K562 (cell line): ENCODE measurements around the gene SLC7A4. TPM values are rescaled to one million over a fixed set of nuclear protein-coding genes. Genes with fewer than 3 reads are reported as not detected.

Experiments
- ATAC-seq: fragments of 200-7000 bp; cut with Tn5 transposase; 3 replicates; pipeline ENCODE4 v1.9.1; 2020; ENCODE audit warnings: moderate library complexity
- BruUV-seq: library from RNA; stranded (reverse); fragments of 400-500 nt; replicated peaks from 2 replicates; lab custom pipeline; 2021; lab: Mats Ljungman, UMichigan
- CTCF ChIA-PET: fragments of 300-600 bp; formaldehyde crosslinking; extraction: SDS; loops from one replicate; lab custom pipeline; 2021; ENCODE audit warnings: low intra/inter-chr PET ratio; lab: Yijun Ruan, JAX
- POLR2A ChIA-PET: fragments of 300-600, 350-650 bp; sonication (Branson Sonifier 250); formaldehyde crosslinking; extraction: SDS; loops from one replicate; lab custom pipeline; 2021; ENCODE audit warnings: antibody characterized with exemption, inconsistent platforms; lab: Yijun Ruan, JAX
- DNase-seq, 4 experiments: peaks; one replicate each; pipeline versions ENCODE4 v3.0.0 to v3.0.0-alpha.2; 2011 to 2018; ENCODE audit warnings: low spot score in 3 of 4, mixed read lengths in 3 of 4; ENCODE audit errors: extremely low read depth in 1 of 4
- FAIRE-seq: peaks from 2 replicates; lab custom pipeline; 2011; peaks lifted over from hg19 to GRCh38; lab: Jason Lieb, UNC
- H2AFZ ChIP-seq: 2 replicates; pipeline ENCODE4 v1.6.0; 2011; ENCODE audit warnings: low read depth, low read length, control low read depth, inconsistent platforms
- H3K27ac ChIP-seq: fragments of 200-600 bp; 3 replicates; pipeline ENCODE4 v1.8.0; 2011; ENCODE audit warnings: low read depth, mild to moderate bottlenecking, control low read depth, inconsistent platforms, low read length, moderate library complexity, mixed read lengths; ENCODE audit errors: extremely low read depth
- H3K27me3 ChIP-seq, 2 experiments: fragments of 300-600 bp in 1 of 2; 2 replicates in 1 of 2; 3 replicates in 1 of 2; pipeline versions ENCODE4 v1.6.0 to v1.8.0; 2011; ENCODE audit warnings: inconsistent platforms in 2 of 2, low read length in 2 of 2, mild to moderate bottlenecking in 1 of 2, mixed read lengths in 1 of 2, moderate library complexity in 1 of 2; ENCODE audit not compliant: control insufficient read depth in 2 of 2, insufficient read depth in 2 of 2
- H3K36me3 ChIP-seq: fragments of 300-600 bp; 3 replicates; pipeline ENCODE4 v1.8.0; 2011; ENCODE audit warnings: mild to moderate bottlenecking, low read length, inconsistent platforms; ENCODE audit not compliant: control insufficient read depth, insufficient read depth
- H3K4me1 ChIP-seq, 2 experiments: fragments of 200-600 bp in 1 of 2; replicated peaks in 1 of 2; 2 replicates in 1 of 2; 3 replicates in 1 of 2; pipeline versions ENCODE4 v1.5.1 to v1.8.0; 2011; ENCODE audit warnings: inconsistent platforms in 2 of 2, low read length in 2 of 2, mild to moderate bottlenecking in 1 of 2, mixed read lengths in 1 of 2, moderate library complexity in 1 of 2; ENCODE audit not compliant: control insufficient read depth in 2 of 2, insufficient read depth in 2 of 2
- H3K4me2 ChIP-seq: 2 replicates; pipeline ENCODE4 v1.6.1; 2011; ENCODE audit warnings: low read length, control low read depth, inconsistent platforms, mixed read lengths; ENCODE audit not compliant: insufficient read depth
- H3K4me3 ChIP-seq: fragments of 200-600 bp; sonication (generic), shearing (Covaris generic); 2 replicates; pipeline ENCODE4 v1.5.1; 2016; ENCODE audit warnings: control low read depth, inconsistent platforms
- H3K79me2 ChIP-seq: fragments of 200-600 bp; 3 replicates; pipeline ENCODE4 v1.8.0; 2011; ENCODE audit warnings: low read length, inconsistent platforms; ENCODE audit not compliant: control insufficient read depth, insufficient read depth
- H3K9ac ChIP-seq, 2 experiments: 2 replicates each; pipeline versions ENCODE4 v1.6.0 to v1.6.1; 2011; ENCODE audit warnings: low read depth in 2 of 2, low read length in 2 of 2, control low read depth in 1 of 2, inconsistent platforms in 1 of 2, mild to moderate bottlenecking in 1 of 2, mixed read lengths in 1 of 2; ENCODE audit not compliant: insufficient read depth in 1 of 2
- H3K9me1 ChIP-seq: one replicate; pipeline ENCODE4 v1.6.0; 2011; ENCODE audit warnings: inconsistent platforms, mild to moderate bottlenecking, low read length, moderate library complexity; ENCODE audit not compliant: control insufficient read depth, insufficient read depth
- H3K9me3 ChIP-seq: replicated peaks from 2 replicates; pipeline ENCODE4 v1.5.1; 2011; ENCODE audit warnings: low read depth, low read length, inconsistent platforms; ENCODE audit not compliant: control insufficient read depth, insufficient read depth
- H4K20me1 ChIP-seq: replicated peaks from 2 replicates; pipeline ENCODE4 v1.6.1; 2011; ENCODE audit warnings: low read length, inconsistent platforms, mixed read lengths; ENCODE audit not compliant: control insufficient read depth, insufficient read depth
- CSDE1 ChIP-seq, 2 experiments: fragments of 450-650 bp; IDR thresholded peaks; 2 replicates each; pipeline ENCODE4 v1.6.1; 2016; ENCODE audit warnings: mild to moderate bottlenecking in 1 of 2
- FOXK2 ChIP-seq, 2 experiments: fragments of 450-650 bp; IDR thresholded peaks in 1 of 2; conservative IDR thresholded peaks in 1 of 2; 2 replicates each; pipeline ENCODE4 v1.6.1; 2016; ENCODE audit warnings: low read depth in 2 of 2, mild to moderate bottlenecking in 1 of 2
- HNRNPK ChIP-seq: fragments of 200-400 bp; formaldehyde crosslinking; IDR thresholded peaks from one replicate; pipeline ENCODE4 v1.6.1; 2018; ENCODE audit warnings: mild to moderate bottlenecking, low read depth, low read length; ENCODE audit not compliant: poor library complexity, severe bottlenecking
- JUN ChIP-seq, 2 experiments: sonication (generic) in 1 of 2; formaldehyde crosslinking in 1 of 2; IDR thresholded peaks; 2 replicates each; pipeline versions ENCODE4 v1.6.1 to v1.8.0; 2012 to 2022; ENCODE audit warnings: borderline replicate concordance in 2 of 2, mild to moderate bottlenecking in 2 of 2, improper control_type of control experiment in 1 of 2, low read depth in 1 of 2, low read length in 1 of 2, missing genetic modification reagents in 1 of 2
- MTA3 ChIP-seq: fragments of 450-650 bp; formaldehyde crosslinking; IDR thresholded peaks from 2 replicates; pipeline ENCODE4 v1.6.1; 2017; ENCODE audit warnings: mild to moderate bottlenecking, borderline replicate concordance
- NEUROD1 ChIP-seq: fragments of 150-350 bp; IDR thresholded peaks from 2 replicates; pipeline ENCODE4 v1.6.1; 2014; ENCODE audit warnings: borderline replicate concordance, low read length, low read depth; ENCODE audit not compliant: partially characterized antibody
- U2AF2 ChIP-seq: fragments of 200-400 bp; formaldehyde crosslinking; optimal IDR thresholded peaks from 2 replicates; pipeline ENCODE3; 2017; ENCODE audit warnings: low read depth, mild to moderate bottlenecking, low read length
- ZBED1 ChIP-seq: IDR thresholded peaks from 2 replicates; pipeline ENCODE4 v1.6.1; 2014
- ZBTB8A ChIP-seq: fragments of 450-650 bp; IDR thresholded peaks from 2 replicates; pipeline ENCODE4 v1.6.1; 2018; ENCODE audit warnings: mild to moderate bottlenecking, moderate library complexity; ENCODE audit not compliant: partially characterized antibody
- ZC3H4 ChIP-seq: sonication (generic); formaldehyde crosslinking; IDR thresholded peaks from 2 replicates; pipeline ENCODE4 v1.9.0; 2021; ENCODE audit warnings: missing genetic modification reagents, borderline replicate concordance
- ZNF24 ChIP-seq: fragments of 450-650 bp; IDR thresholded peaks from 2 replicates; pipeline ENCODE4 v1.6.1; 2016
- ZNF408 ChIP-seq: fragments of 250-450 bp; sonication (Bioruptor Pico); IDR thresholded peaks from 2 replicates; pipeline ENCODE4 v1.4.0; 2020; ENCODE audit warnings: low read depth, mild to moderate bottlenecking, moderate library complexity
- WGBS: fragments of 100-300 bp; shearing (Covaris generic); methylation state at CpG from one replicate; pipeline ENCODE4 v1.1.6; 2016; ENCODE audit warnings: low coverage, mixed read lengths; ENCODE audit not compliant: insufficient coverage; ENCODE audit errors: missing lambda C conversion rate; 5-methylcytosine and 5-hydroxymethylcytosine counted together
- in situ Hi-C: fragments of 300-500 bp; cut with MboI; formaldehyde crosslinking; loops from 4 replicates; pipeline ENCODE4 v1.15.0; 2018; ENCODE audit warnings: inconsistent platforms, mixed read lengths
- intact Hi-C: fragments of 100-400 bp; cut with micrococcal nuclease; formaldehyde crosslinking; loops from 2 replicates; pipeline ENCODE4 v1.14.2; 2022
- polyA plus RNA-seq, 8 experiments: library from polyadenylated mRNA; depleted of rRNA in 4 of 8; stranded (reverse) in 5 of 8; unstranded in 3 of 8; fragments of >200 nt; fragmentation: Nextera tagmentation in 2 of 8; fragmentation: Illumina TruSeq in 1 of 8; extraction: Ambion mirVana in 2 of 8; extraction: Trizol in 1 of 8; gene quantifications; 2 replicates each; pipeline versions ENCODE4 v1.2.1 to v1.2.3, GENCODE V29; 2011 to 2014; ENCODE audit warnings: inconsistent platforms in 1 of 8, missing spikeins in 1 of 8
- total RNA-seq, 7 experiments: library from RNA; depleted of rRNA in 6 of 7; stranded (reverse); fragments of >200 nt in 6 of 7; fragmentation: Illumina TruSeq in 2 of 7; extraction: Trizol in 2 of 7; gene quantifications; 2 replicates each; pipeline versions ENCODE4 v1.2.1 to v1.2.3, GENCODE V29; 2011 to 2021; ENCODE audit warnings: low replicate concordance in 1 of 7
- TF ChIP-seq, protein P1 (sequence below), 2 experiments: fragments of 450-650 bp in 1 of 2; sonication (generic) in 1 of 2; formaldehyde crosslinking; conservative IDR thresholded peaks; 2 replicates each; pipeline versions ENCODE4 v1.4.0 to v1.8.1; 2020 to 2022; ENCODE audit warnings: mild to moderate bottlenecking in 1 of 2, missing genetic modification reagents in 1 of 2
- TF ChIP-seq, protein P2 (sequence below): sonication (generic); formaldehyde crosslinking; IDR thresholded peaks from 2 replicates; pipeline ENCODE4 v1.8.0; 2022; ENCODE audit warnings: mild to moderate bottlenecking, missing genetic modification reagents
- TF ChIP-seq, protein P3 (sequence below): fragments of 450-650 bp; IDR thresholded peaks from 2 replicates; pipeline ENCODE4 v1.6.1; 2016
- TF ChIP-seq, protein P4 (sequence below), 2 experiments: fragments of 450-650 bp in 1 of 2; sonication (generic) in 1 of 2; formaldehyde crosslinking in 1 of 2; IDR thresholded peaks in 1 of 2; conservative IDR thresholded peaks in 1 of 2; 2 replicates each; pipeline versions ENCODE4 v1.6.1 to v1.8.1; 2016 to 2023; ENCODE audit warnings: mild to moderate bottlenecking in 2 of 2, moderate library complexity in 2 of 2, inconsistent platforms in 1 of 2, missing genetic modification reagents in 1 of 2

The SLC7A4 gene
- total and polyA plus RNA-seq, 9 of the 15 experiments (the other 6 are each of a cell fraction or from before 2014, with no cell fraction given) = not detected

DNA sequence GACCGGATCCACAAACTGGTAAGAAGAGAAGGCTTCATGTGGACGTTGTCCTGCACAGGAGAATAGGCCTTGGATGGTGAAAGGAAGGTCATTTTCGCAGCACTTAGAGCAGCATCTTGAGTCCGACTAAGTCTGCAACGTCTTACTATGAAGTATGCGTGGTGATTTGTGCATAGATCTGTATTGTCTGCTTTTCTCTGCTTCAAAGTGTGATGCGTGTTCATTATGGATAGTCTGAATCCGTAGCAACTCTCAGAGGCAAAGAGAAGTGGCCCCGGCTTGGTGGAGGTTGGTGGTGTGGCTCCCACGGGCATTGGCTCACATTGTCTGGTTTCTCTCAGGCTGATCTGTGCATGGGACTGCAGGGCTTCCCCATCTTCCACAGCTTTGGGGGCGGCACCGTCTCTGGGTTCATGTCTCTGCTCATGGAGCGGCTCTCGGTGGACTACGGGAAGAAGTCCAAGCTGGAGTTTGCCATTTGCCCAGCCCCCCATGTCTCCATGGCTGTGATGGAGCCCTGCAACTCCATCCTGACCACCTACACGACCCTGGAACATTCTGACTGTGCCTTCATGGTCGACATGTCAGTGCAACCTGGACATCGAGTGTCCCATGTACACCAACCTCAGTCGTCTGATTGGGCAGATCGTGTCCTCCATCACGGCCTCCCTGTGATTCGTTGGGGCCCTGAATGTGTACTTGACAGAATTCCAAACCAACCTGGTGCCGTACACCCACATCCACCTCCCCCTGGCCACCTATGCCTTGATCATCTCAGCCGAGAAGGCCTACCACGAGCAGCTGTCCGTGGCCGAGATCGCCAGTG lies 34.9 kb upstream of the SLC7A4 start:
- Histone ChIP-seq H4K20me1 (peaks cover 8% of the 10 kb centered on the region), H2AFZ (peak overlapping the region; percentile 10; the same call in 1 of the 2 replicates), H3K79me2 (no peaks in the 10 kb centered on the region), H3K4me2 (no peak overlapping the region), H3K9ac (peak overlapping the region in 1 of 2 experiments; percentile 10; a peak in 1 of 4 replicates), H3K9me3 (peaks cover 5% of the 10 kb centered on the region), H3K4me3 (no peak overlapping the region), H3K27me3 (peaks cover 60 to 77% of the 10 kb centered on the region in 2 experiments), H3K27ac (no peak overlapping the region; the same call in 2 of the 3 replicates), H3K4me1 (peaks cover 0 to 3% of the 10 kb centered on the region in 2 experiments; a peak in 1 of 5 replicates), H3K36me3 (no peaks in the 10 kb centered on the region), H3K9me1 (no peaks in the 10 kb centered on the region)
- no peak for DNase-seq
- in situ Hi-C loops = no loop called here
- CTCF ChIA-PET = no interaction called here
- POLR2A ChIA-PET = interaction anchor here (1.4 to 5.0 kb wide), 4 partner anchors 8 to 13 kb away, joined by 3 to 51 read pairs (median 12); no protein-coding TSS in a partner anchor
- intact Hi-C loops = loop anchor here (5.0 kb wide), 2 partner anchors 45 to 105 kb away; no protein-coding TSS in a partner anchor
- FAIRE-seq = peak; percentile 57
- BruUV-seq = no TSS peak
- WGBS = 5% methylated on average over 28 of the region's 28 CpGs
- peak; percentile 13; the same call in 2 of the 3 replicates for ATAC-seq
- no peak for TF ChIP-seq FOXK2 (conservative IDR thresholded peaks at IDR 0.05 in 1 of 2, IDR thresholded peaks at IDR 0.05 in 1 of 2; ENCODE audit: low read depth in 2 of 2)
- peak; percentile 92 for TF ChIP-seq ZC3H4
- TF ChIP-seq, protein P1, sequence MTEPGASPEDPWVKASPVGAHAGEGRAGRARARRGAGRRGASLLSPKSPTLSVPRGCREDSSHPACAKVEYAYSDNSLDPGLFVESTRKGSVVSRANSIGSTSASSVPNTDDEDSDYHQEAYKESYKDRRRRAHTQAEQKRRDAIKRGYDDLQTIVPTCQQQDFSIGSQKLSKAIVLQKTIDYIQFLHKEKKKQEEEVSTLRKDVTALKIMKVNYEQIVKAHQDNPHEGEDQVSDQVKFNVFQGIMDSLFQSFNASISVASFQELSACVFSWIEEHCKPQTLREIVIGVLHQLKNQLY (CRISPR knock-in tag; conservative IDR thresholded peaks at IDR 0.05) = no peak; a peak in 1 of 4 replicates
- TF ChIP-seq, protein P2, sequence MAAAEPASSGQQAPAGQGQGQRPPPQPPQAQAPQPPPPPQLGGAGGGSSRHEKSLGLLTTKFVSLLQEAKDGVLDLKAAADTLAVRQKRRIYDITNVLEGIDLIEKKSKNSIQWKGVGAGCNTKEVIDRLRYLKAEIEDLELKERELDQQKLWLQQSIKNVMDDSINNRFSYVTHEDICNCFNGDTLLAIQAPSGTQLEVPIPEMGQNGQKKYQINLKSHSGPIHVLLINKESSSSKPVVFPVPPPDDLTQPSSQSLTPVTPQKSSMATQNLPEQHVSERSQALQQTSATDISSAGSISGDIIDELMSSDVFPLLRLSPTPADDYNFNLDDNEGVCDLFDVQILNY (CRISPR knock-in tag) = no peak
- no peak for TF ChIP-seq NEUROD1
- TF ChIP-seq ZNF24 = no peak
- no peak for TF ChIP-seq ZBED1
- TF ChIP-seq U2AF2 = no peak
- TF ChIP-seq, protein P3, sequence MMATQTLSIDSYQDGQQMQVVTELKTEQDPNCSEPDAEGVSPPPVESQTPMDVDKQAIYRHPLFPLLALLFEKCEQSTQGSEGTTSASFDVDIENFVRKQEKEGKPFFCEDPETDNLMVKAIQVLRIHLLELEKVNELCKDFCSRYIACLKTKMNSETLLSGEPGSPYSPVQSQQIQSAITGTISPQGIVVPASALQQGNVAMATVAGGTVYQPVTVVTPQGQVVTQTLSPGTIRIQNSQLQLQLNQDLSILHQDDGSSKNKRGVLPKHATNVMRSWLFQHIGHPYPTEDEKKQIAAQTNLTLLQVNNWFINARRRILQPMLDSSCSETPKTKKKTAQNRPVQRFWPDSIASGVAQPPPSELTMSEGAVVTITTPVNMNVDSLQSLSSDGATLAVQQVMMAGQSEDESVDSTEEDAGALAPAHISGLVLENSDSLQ = no peak
- TF ChIP-seq ZNF408 = no peak
- no peak for TF ChIP-seq JUN (IDR thresholded peaks at IDR 0.05; ENCODE audit: borderline replicate concordance, low read depth, low read length)
- TF ChIP-seq JUN (CRISPR knock-in tag; IDR thresholded peaks at IDR 0.05; ENCODE audit: borderline replicate concordance) = peak; percentile 58; the same call in 1 of the 2 replicates
- TF ChIP-seq CSDE1 (IDR thresholded peaks at IDR 0.05) = no peak
- TF ChIP-seq, protein P4, sequence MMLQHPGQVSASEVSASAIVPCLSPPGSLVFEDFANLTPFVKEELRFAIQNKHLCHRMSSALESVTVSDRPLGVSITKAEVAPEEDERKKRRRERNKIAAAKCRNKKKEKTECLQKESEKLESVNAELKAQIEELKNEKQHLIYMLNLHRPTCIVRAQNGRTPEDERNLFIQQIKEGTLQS (IDR thresholded peaks at IDR 0.05) = no peak
- TF ChIP-seq, protein P4 (CRISPR knock-in tag; conservative IDR thresholded peaks at IDR 0.05) = no peak
- no peak for TF ChIP-seq ZBTB8A
- TF ChIP-seq MTA3 = no peak
- TF ChIP-seq HNRNPK = no peak
